GM12878 (cell line): ENCODE results near the gene MYO6. TPM values are rescaled to one million over a fixed set of nuclear protein-coding genes. Genes with fewer than 3 reads are reported as not detected.

Experiments used
- ATAC-seq: fragments of 200-7000 bp; cut with Tn5 transposase; 3 replicates; pipeline ENCODE4 v1.9.1; 2020; ENCODE audit warnings: mild to moderate bottlenecking, moderate library complexity
- BruUV-seq: library from RNA; stranded (reverse); fragments of 400-500 nt; replicated peaks from 2 replicates; lab custom pipeline; 2021; lab: Mats Ljungman, UMichigan
- CTCF ChIA-PET: fragments of 300-600 bp; sonication (Branson Sonifier 250); formaldehyde crosslinking; extraction: SDS; loops from one replicate; lab custom pipeline; 2021; ENCODE audit warnings: inconsistent platforms; lab: Yijun Ruan, JAX
- POLR2A ChIA-PET: fragments of 350-600 bp; formaldehyde crosslinking; extraction: SDS; loops from one replicate; lab custom pipeline; 2021; ENCODE audit warnings: inconsistent platforms; lab: Charles Lee
- RAD21 ChIA-PET: fragments of 300-600 bp; sonication (Branson Sonifier 250); formaldehyde crosslinking; loops from one replicate; lab custom pipeline; 2023; ENCODE audit warnings: antibody characterized with exemption; ENCODE audit not compliant: unreplicated experiment; lab: Charles Lee
- SMC1A ChIA-PET: fragments of 300-600 bp; sonication (Branson Sonifier 250); formaldehyde crosslinking; loops from one replicate; lab custom pipeline; 2023; ENCODE audit not compliant: unreplicated experiment, uncharacterized antibody; lab: Charles Lee
- DNase-seq: peaks from one replicate; pipeline ENCODE4 v3.0.0-alpha.2; 2011; ENCODE audit warnings: low read depth, low spot score
- FAIRE-seq: peaks from 3 replicates; lab custom pipeline; 2011; peaks lifted over from hg19 to GRCh38; lab: Jason Lieb, UNC
- H2AFZ ChIP-seq: 2 replicates; pipeline ENCODE4 v1.6.0; 2011; ENCODE audit warnings: low read depth, low read length, control low read depth; ENCODE audit not compliant: control insufficient read depth
- H3K27ac ChIP-seq: 2 replicates; pipeline ENCODE4 v1.5.1; 2011; ENCODE audit warnings: control low read depth; ENCODE audit not compliant: control insufficient read depth, insufficient read depth
- H3K27me3 ChIP-seq, 2 experiments: replicated peaks in 1 of 2; 2 replicates each; pipeline versions ENCODE4 v1.6.0 to v1.6.1; 2011; ENCODE audit warnings: low read length in 1 of 2; ENCODE audit not compliant: control insufficient read depth in 2 of 2, insufficient read depth in 2 of 2
- H3K36me3 ChIP-seq, 2 experiments: 2 replicates each; pipeline ENCODE4 v1.5.1; 2011; ENCODE audit warnings: low read length in 1 of 2; ENCODE audit not compliant: control insufficient read depth in 2 of 2, insufficient read depth in 2 of 2
- H3K4me1 ChIP-seq: 2 replicates; pipeline ENCODE4 v1.6.1; 2011; ENCODE audit warnings: mild to moderate bottlenecking, low read length, moderate library complexity, mixed read lengths; ENCODE audit not compliant: control insufficient read depth, insufficient read depth
- H3K4me2 ChIP-seq: 2 replicates; pipeline ENCODE4 v1.6.0; 2011; ENCODE audit warnings: control low read depth; ENCODE audit not compliant: control insufficient read depth, insufficient read depth
- H3K4me3 ChIP-seq: fragments of 200-600 bp; sonication (generic); 2 replicates; pipeline ENCODE4 v1.5.1; 2016
- H3K79me2 ChIP-seq: 2 replicates; pipeline ENCODE4 v1.6.0; 2011; ENCODE audit warnings: low read length; ENCODE audit not compliant: control insufficient read depth, insufficient read depth
- H3K9ac ChIP-seq: 2 replicates; pipeline ENCODE4 v1.8.0; 2011; ENCODE audit warnings: low read length, control low read depth, mixed read lengths; ENCODE audit not compliant: control insufficient read depth, insufficient read depth
- H3K9me3 ChIP-seq: replicated peaks from 3 replicates; pipeline ENCODE4 v1.5.1; 2011; ENCODE audit warnings: mild to moderate bottlenecking, low read length; ENCODE audit not compliant: control insufficient read depth, insufficient read depth
- H4K20me1 ChIP-seq: 2 replicates; pipeline ENCODE4 v1.6.0; 2011; ENCODE audit not compliant: control insufficient read depth, insufficient read depth
- EGR1 ChIP-seq, 2 experiments: IDR thresholded peaks; 1 replicate in 1 of 2; 2 replicates in 1 of 2; pipeline ENCODE4 v1.6.1; 2011 to 2012; ENCODE audit warnings: low read depth in 2 of 2, low read length in 2 of 2, borderline replicate concordance in 1 of 2, mild to moderate bottlenecking in 1 of 2, moderate library complexity in 1 of 2
- POU2F2 ChIP-seq: IDR thresholded peaks from 3 replicates; pipeline ENCODE4 v1.6.1; 2011; ENCODE audit warnings: low read depth, mild to moderate bottlenecking, low read length, borderline replicate concordance
- RBBP5 ChIP-seq: fragments of 200-600 bp; sonication (generic); conservative IDR thresholded peaks from 2 replicates; pipeline ENCODE4 v1.6.1; 2016
- RCOR1 ChIP-seq: conservative IDR thresholded peaks from 2 replicates; pipeline ENCODE4 v1.6.1; 2012; ENCODE audit warnings: low read depth, low read length, improper control_type of control experiment
- USF1 ChIP-seq: IDR thresholded peaks from 2 replicates; pipeline ENCODE4 v1.6.1; 2011; ENCODE audit warnings: borderline replicate concordance, low read depth, mild to moderate bottlenecking, moderate library complexity, mixed read lengths, low read length; ENCODE audit not compliant: insufficient read depth; ENCODE audit errors: extremely low read length
- ZNF217 ChIP-seq: fragments of 450-650 bp; IDR thresholded peaks from 2 replicates; pipeline ENCODE4 v1.6.1; 2017; ENCODE audit warnings: antibody characterized with exemption, mild to moderate bottlenecking
- ZNF622 ChIP-seq: fragments of 450-650 bp; IDR thresholded peaks from 2 replicates; pipeline ENCODE4 v1.6.1; 2017; ENCODE audit warnings: mild to moderate bottlenecking, inconsistent platforms
- ZSCAN29 ChIP-seq: fragments of 450-650 bp; IDR thresholded peaks from 2 replicates; pipeline ENCODE4 v1.6.1; 2017; ENCODE audit warnings: mild to moderate bottlenecking, moderate library complexity
- WGBS: methylation state at CpG from one replicate; pipeline ENCODE4 v1.1.6; 2016; ENCODE audit warnings: low lambda C conversion rate; ENCODE audit not compliant: insufficient replicate concordance, insufficient coverage; ENCODE audit errors: missing lambda C conversion rate; 5-methylcytosine and 5-hydroxymethylcytosine counted together
- in situ Hi-C: fragments of 300-500 bp; cut with MboI; formaldehyde crosslinking; loops from 9 replicates; pipeline ENCODE4 v1.14.3; 2018; ENCODE audit warnings: mixed read lengths
- intact Hi-C: fragments of 100-400 bp; cut with micrococcal nuclease; formaldehyde crosslinking; loops from one replicate; pipeline ENCODE4 v1.14.2; 2022; ENCODE audit not compliant: unreplicated experiment
- polyA plus RNA-seq, 11 experiments: library from polyadenylated mRNA; depleted of rRNA in 4 of 11; unstranded in 6 of 11; stranded (reverse) in 5 of 11; fragments of >200 nt; fragmentation: Nextera tagmentation in 4 of 11; fragmentation: Illumina TruSeq in 1 of 11; extraction: Ambion mirVana in 4 of 11; extraction: Trizol in 1 of 11; gene quantifications; 1 replicate in 1 of 11; 2 replicates in 10 of 11; pipeline versions ENCODE4 v1.2.1 to v1.2.3, GENCODE V29; 2011 to 2016; ENCODE audit warnings: inconsistent platforms in 2 of 11, missing spikeins in 2 of 11, low read depth in 1 of 11
- total RNA-seq, 4 experiments: library from RNA; depleted of rRNA in 3 of 4; stranded (reverse); fragments of >200 nt in 3 of 4; fragmentation: Illumina TruSeq in 1 of 4; extraction: Trizol in 1 of 4; gene quantifications; 2 replicates each; pipeline versions ENCODE4 v1.2.1 to v1.2.3, GENCODE V29; 2013 to 2021

The MYO6 gene
- total and polyA plus RNA-seq, 10 of the 15 experiments (the other 5 are each of a cell fraction or from before 2014, with no cell fraction given): 7.9 to 30.4 (median 16.8) TPM

- H3K79me2 ChIP-seq: no peaks in the 10 kb centered on the region
- DNase-seq (no peak), ATAC-seq (no peak), FAIRE-seq (no peak)
- ChIA-PET RAD21 (no interaction called here), CTCF (no interaction called here), SMC1A (interaction anchor here (1.2 to 2.1 kb wide), 3 partner anchors 8 to 16 kb away, joined by 3 to 4 read pairs (median 4); no protein-coding TSS in a partner anchor), POLR2A (interaction anchor here (0.6 to 1.2 kb wide), 2 partner anchors 14 to 29 kb away, joined by 3 read pairs; no protein-coding TSS in a partner anchor)
- H3K4me1 ChIP-seq: no peaks in the 10 kb centered on the region
- no peaks in the 10 kb centered on the region for H3K9me3 ChIP-seq
- no peak overlapping the region for H3K9ac ChIP-seq
- H3K27me3 ChIP-seq: no peaks in the 10 kb centered on the region
- no peaks in the 10 kb centered on the region for H3K36me3 ChIP-seq
- in situ Hi-C loops (no loop called here), intact Hi-C loops (no loop called here)
- no peak overlapping the region for H2AFZ ChIP-seq
- 58% methylated on average over 5 of the region's 6 CpGs for WGBS
- no peaks in the 10 kb centered on the region for H4K20me1 ChIP-seq
- H3K4me2 ChIP-seq: no peak overlapping the region
- no TSS peak for BruUV-seq
- no peak overlapping the region for H3K4me3 ChIP-seq
- TF ChIP-seq RBBP5: no peak
- no peak overlapping the region for H3K27ac ChIP-seq
These were observed 53.3 kb downstream of the MYO6 start for GRCh38 chr6:75802366-75802765.

- H3K27me3 ChIP-seq: no peaks in the 10 kb centered on the region
- no peaks in the 10 kb centered on the region for H3K4me1 ChIP-seq
- no peaks in the 10 kb centered on the region for H4K20me1 ChIP-seq
- H3K79me2 ChIP-seq: no peaks in the 10 kb centered on the region
- BruUV-seq: no TSS peak
- no peak for TF ChIP-seq USF1
- TF ChIP-seq EGR1 (IDR thresholded peaks at IDR 0.05; ENCODE audit: borderline replicate concordance in 1 of 2, low read depth in 2 of 2, low read length in 2 of 2): no peak
- no peak for TF ChIP-seq ZNF622
- no peak for TF ChIP-seq ZNF217
- TF ChIP-seq RCOR1: no peak
- no peak for TF ChIP-seq POU2F2
- TF ChIP-seq ZSCAN29: no peak
- peaks cover 0 to 1% of the 10 kb centered on the region in 2 experiments; a peak in 1 of 4 replicates for H3K36me3 ChIP-seq
- H2AFZ ChIP-seq: no peak overlapping the region
- POLR2A ChIA-PET: no interaction called here
- no peak overlapping the region for H3K9ac ChIP-seq
- SMC1A ChIA-PET: interaction anchor here (1.0 kb wide), 1 partner anchor 38 kb away, joined by 3 read pairs; no protein-coding TSS in a partner anchor
- CTCF ChIA-PET: interaction anchor here (0.6 kb wide), 1 partner anchor 45 kb away, joined by 3 read pairs; no protein-coding TSS in a partner anchor
- H3K4me3 ChIP-seq: no peak overlapping the region
- ATAC-seq (no peak), FAIRE-seq (no peak), DNase-seq (no peak)
- no peak overlapping the region for H3K27ac ChIP-seq
- in situ Hi-C loops (no loop called here), intact Hi-C loops (no loop called here)
- H3K9me3 ChIP-seq: no peaks in the 10 kb centered on the region
- RAD21 ChIA-PET: no interaction called here
- H3K4me2 ChIP-seq: no peak overlapping the region
These were observed 59.5 kb downstream of the MYO6 start for GRCh38 chr6:75808507-75808906.
